ENCODE results near the gene CROCC2.

Gene CROCC2

DNA sequence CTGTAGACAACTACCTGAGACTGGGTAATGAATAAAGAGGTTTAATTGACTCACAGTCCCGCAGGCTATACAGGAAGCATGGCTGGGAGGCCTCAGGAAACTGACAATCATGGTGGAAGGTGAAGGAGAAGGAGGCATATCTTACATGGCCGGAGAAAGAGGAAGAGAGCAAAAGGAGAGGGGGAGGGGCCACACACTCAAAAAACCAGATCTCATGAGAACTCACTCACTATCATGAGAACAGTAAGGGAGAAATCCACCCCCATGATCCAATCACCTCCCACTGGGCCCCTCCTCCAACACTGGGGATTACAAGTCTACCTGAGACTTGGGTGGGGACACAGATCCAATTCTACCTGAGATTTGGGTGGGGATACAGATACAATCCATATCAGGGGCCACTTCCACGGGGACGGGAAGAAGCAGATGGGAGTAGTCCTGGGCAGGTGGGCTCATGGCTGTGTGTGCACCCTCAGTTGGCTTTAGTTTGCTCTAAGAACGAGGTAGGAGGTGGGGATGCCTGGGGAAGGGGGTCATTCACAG, 20.0 kb upstream of the CROCC2 start:
- TF ChIP-seq, protein P1, sequence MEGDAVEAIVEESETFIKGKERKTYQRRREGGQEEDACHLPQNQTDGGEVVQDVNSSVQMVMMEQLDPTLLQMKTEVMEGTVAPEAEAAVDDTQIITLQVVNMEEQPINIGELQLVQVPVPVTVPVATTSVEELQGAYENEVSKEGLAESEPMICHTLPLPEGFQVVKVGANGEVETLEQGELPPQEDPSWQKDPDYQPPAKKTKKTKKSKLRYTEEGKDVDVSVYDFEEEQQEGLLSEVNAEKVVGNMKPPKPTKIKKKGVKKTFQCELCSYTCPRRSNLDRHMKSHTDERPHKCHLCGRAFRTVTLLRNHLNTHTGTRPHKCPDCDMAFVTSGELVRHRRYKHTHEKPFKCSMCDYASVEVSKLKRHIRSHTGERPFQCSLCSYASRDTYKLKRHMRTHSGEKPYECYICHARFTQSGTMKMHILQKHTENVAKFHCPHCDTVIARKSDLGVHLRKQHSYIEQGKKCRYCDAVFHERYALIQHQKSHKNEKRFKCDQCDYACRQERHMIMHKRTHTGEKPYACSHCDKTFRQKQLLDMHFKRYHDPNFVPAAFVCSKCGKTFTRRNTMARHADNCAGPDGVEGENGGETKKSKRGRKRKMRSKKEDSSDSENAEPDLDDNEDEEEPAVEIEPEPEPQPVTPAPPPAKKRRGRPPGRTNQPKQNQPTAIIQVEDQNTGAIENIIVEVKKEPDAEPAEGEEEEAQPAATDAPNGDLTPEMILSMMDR (conservative IDR thresholded peaks at IDR 0.05): no peak
- no peak overlapping the region for H3K27ac ChIP-seq

DNA sequence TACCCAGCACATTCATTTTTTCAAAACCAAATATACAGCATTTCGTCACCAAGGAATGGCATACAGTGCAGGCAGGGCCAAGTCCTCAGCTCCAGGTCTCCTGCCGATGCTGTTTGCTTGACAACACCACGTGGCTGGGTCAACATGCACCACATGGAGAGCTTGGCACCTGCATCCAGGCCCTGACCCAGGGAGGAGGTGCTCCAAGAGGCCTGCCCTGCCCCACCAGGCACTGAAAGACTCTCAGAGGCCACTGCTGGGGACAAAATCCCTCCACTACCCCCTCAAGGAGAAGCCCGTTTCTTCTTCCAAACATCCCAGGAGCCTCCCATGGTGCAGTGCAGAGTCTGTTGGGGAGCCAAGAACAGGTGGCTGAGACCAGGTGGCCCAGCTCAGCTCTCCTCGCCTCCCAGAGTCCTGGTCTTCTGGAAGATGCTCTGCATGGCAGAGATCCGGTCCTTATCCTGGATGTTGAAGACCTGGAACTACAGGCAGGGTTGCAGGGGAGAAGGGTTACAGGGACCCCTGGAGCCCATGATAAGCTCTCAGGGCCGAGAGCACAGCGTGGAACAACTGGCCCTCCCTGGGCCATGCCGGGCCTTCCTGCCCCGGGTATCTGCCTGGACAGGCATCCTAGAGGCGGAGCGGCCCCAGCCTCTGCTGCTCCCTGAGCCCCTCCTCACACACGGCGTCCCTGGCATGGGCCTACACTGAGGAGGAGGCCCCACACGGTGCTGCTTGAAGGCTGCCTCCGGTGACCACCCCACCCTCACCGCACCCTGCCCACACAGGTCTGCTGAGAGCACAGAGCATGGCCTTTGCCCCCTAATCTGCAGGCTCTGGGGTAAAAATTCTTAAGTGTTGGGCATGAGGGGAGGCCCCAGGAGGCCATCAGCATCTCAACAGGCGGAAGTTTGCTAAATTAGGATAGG, 19.2 kb upstream of the CROCC2 start:
- H3K27ac ChIP-seq: no peak overlapping the region
- TF ChIP-seq, protein P1 (conservative IDR thresholded peaks at IDR 0.05): no peak

DNA sequence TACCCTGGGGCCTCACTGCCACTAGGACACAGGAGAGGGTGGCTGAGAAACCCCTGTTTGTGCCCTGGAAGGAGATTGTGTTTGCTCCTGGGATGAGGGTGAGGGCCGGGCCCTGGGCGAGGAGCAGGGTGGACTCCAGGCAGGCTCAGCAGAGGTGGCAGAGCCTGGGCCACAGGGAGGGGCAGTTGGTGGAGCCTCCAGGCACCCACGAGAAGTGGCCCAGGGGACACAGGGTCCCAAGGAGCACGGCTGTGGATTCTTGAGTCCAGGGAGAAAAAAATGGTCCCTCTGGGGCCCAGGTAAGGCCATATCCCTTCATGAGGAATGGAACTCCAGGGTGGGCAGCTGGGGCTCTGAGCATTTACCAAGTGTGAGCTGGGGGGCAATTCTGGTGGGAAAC, 18.5 kb upstream of the CROCC2 start:
- H3K27ac ChIP-seq: no peak overlapping the region
- TF ChIP-seq, protein P1 (conservative IDR thresholded peaks at IDR 0.05): no peak

DNA sequence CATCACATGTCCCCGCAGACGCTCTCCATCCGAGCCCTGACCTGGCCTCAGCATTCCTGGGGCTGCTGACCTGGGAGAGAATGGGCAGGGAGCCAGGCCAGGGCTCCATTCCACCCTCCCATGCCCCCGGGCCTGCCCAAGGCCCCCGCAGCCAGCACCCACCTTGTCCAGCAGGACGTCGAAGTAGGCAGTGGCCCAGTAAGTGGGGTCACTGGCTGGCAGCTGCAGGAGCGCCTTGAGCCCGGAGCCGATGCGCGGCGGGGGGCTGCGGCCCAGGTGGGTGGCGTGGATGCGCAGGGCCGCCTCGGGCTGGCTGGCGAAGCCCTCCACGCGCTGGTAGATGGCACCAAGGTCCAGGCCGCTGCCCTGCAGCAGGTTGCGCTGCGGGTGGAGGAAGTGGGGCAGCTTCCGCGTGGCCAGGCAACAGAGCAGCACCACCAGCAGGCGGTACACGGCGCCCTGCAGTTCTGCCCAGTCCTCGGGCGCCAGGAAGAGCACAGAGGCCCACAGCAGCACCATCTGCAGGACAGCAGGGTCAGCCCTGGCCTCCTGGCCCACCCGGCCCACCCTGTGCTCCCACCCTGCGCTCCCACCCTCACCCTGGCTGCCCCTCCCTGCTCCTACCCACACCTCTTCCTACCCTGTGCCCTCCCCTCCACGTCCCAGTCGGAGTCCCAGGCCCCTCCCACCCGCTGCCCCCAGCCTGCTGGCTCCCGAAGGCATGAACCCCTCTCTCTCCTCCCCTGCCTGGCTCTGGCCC, 17.8 kb upstream of the CROCC2 start:
- no peak overlapping the region for H3K27ac ChIP-seq
- TF ChIP-seq, protein P1 (conservative IDR thresholded peaks at IDR 0.05): no peak

DNA sequence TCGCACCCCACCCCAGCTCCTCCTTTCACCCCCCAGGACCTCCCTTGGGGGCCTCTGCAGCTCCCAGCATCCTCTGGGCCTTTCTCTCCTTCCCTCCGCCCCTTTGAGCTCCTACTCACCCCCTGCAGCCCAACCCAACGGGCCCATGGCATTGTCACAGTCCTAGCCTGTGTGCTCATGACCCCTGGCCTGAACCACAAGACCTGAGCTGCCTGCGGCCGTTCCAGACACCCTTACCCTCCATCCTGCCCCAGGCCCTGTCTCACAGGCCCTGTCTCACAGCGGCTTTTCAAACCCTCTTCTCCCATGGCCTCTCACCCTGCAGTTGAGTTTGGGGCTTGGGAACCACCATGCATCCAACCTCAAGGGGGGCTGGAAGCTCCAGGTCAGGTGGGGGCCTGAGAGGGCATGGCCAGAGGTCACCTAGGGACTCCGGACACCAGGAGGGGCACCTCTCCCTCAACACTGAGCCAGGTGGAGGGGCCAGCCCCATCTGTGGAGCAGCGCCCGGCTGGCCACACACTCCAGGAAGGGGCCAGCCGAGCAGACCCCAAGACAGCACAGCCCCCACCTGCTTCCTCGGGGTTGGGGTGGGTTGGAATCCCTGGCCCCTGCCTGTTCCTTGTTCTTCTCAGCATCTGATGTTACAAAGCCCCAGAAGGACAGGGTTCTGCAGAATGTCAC, 17.1 kb upstream of the CROCC2 start:
- TF ChIP-seq, protein P1 (conservative IDR thresholded peaks at IDR 0.05): no peak
- H3K27ac ChIP-seq: no peak overlapping the region

DNA sequence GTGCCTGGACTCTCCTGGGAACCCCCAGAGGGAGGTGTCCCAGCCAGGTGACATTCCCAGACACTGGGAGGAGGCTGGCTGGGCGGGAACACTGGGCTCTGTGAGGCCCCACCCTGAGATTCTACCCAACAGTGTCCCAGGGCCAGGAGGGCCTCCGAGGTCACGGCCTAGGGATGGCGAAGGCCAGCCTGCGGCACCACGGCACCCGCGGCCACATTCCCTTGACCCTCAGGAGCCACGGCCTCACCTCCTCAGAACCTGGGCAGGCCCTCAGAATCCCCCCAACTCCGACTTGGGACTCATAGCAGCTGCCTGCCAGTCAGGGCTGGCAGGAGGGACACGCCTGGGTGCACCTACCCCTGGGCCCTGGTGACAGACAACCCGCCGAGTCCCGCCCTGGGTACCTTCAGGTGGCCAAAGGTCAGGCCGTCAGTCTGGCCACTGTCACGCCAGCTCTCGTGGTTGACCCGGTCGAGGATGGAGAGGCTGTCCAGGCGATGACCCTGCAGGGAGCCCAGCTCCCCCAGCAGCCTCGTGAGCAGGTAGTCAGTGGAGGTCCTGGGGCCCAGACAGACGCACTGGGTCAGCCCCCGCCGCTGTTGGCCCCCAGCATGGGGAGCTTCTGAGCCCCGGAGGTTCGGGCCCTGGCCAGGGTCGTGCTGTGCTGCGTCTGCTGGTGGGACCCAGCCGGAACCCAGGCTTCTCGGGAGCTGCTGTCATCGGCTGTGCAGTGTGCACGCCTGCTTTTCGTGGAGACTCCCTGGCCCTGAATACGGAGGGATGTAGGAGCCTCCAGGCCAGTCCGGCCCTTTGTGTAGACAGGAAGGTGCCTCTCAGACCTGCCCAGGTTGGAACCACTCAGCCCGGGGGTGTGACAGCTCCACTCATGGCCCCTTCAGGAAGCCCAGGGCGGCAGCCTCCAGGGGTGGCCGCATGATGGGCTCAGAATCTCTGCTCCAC, 16.3 kb upstream of the CROCC2 start:
- H3K27ac ChIP-seq: no peak overlapping the region
- TF ChIP-seq, protein P1 (conservative IDR thresholded peaks at IDR 0.05): no peak
